Activated naive CD4-positive, alpha-beta T cell treated with Interleukin-2 at 50 U/mL for 16 hours (primary cell): ENCODE results near the gene SFMBT1.

Experiments
- DNase-seq: peaks from one replicate; pipeline ENCODE4 v3.0.0-alpha.2; 2020

Gene SFMBT1

DNA sequence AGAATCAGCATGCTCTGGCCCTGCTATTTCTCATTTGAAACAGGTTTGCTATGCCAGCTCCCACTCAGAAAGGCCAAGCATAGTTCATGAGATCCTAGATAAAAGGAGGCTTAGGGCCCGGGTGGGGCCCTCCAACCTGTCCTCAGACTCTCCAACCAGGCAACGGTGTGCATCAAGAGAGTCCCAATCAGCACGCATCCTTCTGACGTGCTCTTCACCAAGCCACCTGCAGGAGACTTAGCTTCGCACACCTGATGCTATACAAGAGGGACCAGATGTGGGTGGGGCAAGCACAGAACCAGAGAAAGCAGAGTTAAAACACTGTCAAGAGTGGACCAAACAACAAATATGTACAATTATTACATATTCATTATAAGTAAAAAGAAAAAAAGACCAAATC is 165.8 kb downstream of the SFMBT1 start:
- no peak for DNase-seq

DNA sequence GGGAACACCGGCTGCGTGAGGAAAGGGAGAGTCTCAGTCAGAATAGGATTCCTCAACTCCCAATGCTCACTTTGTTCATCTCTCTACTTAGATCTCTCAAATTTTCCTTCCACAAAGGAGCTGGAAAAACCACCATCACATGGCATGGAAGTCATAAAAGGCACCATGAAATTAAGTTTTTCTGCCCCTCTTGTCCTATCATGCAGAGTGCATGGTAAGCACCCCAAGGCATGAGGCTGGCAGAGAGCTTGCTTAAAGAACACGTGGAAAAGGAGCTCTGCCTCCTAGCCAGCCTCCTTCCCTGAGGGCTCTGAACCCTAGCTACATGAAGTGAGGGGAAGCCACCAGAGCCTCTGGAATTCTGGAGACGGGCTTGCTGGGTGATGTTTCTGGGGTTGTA is 166.3 kb downstream of the SFMBT1 start:
- no peak for DNase-seq

DNA sequence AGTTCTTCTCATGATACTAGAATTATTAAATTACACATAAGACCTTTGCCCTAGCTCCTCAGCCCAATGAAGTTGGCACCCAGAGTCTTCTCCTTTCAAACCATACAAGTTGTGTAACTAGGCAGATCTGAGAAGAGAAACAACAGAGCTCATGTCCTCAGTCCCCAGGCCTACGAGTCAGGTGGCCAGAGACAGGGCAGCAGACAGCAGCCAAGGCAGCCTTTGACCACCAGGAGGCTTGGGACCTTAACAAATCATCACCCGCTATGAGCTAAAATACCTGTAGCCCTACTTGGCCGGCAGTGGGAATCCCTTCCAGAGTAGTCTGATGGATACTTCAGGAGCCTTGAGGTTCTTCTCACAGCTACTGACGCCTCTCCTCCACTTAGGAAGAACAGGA is 166.8 kb downstream of the SFMBT1 start:
- no peak for DNase-seq

DNA sequence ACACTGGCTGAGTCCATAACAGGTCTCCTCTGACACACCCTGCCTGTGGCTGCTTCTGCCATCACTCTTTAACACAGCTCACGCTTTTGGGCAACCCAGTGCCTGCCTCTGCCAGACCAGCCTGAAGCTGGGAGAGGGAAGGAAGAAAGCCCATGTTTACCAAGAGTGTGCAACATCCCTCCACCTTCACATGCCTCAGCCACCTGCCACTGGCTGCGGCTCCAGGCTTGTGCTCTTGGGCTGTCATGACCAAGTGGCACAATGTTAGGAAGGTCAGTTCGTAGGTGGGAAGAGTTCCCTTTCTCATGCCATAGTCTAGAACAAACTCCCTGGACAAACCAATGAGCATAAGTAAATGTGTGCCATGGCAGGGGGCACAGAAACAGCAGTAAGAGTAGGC is 168.8 kb downstream of the SFMBT1 start:
- DNase-seq = no peak

DNA sequence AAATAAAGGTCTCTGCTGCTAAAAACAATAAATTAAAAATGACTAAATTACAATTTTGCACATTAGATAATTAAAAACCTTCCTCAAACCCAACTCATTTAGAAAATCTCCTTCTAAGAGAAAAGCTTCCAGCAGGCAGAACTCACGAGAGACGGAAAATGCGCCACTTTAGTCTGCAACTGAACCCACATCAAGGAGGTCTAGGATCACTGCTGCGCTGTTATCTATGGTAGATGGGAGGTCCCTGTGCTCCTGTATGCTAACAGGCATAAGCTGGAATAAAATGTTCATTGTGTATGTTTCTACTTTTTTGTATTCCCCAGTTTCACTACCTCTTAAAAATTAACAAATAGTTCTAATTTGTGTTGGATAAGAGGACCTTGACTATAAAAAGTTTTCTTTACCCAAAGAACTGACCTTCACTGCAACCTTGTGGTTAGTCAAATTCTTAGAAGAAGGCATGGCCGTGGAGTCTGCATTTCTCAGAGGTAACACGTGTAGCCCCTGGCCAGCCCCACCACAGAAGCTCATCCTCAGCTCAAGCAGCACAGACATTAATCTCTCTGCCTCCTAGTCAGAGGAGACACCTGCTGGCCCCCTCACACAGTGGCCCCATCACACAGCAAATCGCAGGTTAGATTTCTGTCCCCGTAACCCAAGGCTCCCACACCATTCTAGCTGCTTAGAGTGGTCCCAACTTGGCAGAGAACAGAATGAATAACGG is 170.8 kb downstream of the SFMBT1 start:
- no peak for DNase-seq

DNA sequence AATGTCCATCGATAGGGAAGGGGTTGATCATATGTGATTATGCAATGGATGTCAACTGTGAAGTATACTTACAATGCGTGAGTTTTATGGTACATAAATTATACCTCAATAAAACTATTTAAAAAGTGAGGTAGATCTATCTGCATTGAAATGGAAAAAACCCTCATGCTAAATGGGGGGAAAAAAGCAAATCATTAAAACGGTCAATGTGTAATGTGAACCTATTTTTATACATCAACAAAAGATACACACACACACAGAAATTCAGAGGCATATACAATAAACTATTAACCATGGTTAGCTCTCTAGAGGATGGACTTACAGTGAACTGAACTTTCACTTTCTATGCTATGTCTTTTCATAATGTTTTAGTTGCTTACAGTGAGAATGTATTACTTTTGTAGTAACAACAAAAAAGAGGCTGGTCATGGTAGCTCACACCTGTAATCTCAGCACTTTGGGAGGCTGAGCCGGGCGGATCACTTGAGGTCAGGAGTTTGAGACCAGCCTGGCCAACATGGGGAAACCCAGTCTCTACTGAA is 171.6 kb downstream of the SFMBT1 start:
- DNase-seq = no peak

DNA sequence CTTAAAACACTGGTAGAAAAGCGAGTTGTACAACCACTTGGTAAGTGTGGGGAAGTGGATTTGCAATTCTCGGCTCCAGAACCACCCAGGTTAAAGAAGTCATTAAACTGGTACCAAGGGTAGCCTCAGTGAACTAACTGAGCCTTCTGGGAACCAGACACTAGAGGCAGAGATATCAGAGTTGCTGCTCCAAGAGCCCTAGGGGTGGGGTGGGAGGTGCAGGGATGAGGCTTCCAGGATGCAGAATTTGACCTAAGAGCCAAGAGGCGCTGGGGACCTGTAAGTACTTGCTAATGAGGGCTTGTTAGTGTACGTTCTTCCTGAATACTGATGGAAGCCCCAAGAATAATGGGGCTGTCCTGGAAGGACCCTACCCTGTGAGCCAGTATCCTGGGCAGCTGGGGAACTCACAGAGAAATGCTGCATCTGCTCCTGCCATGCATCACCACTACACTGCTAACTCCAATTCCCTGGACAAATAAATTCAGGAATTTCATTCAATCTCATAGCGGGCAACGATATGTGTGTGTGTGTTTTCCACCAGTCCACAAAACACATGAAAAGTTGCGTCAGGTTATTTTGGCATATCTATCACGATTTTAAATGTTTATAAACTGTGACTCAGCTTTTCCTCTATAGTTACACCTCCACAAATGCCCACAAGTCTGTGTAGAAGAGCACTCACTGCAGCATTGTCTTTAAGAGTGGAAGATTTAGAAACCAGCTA is 172.3 kb downstream of the SFMBT1 start:
- DNase-seq = no peak

DNA sequence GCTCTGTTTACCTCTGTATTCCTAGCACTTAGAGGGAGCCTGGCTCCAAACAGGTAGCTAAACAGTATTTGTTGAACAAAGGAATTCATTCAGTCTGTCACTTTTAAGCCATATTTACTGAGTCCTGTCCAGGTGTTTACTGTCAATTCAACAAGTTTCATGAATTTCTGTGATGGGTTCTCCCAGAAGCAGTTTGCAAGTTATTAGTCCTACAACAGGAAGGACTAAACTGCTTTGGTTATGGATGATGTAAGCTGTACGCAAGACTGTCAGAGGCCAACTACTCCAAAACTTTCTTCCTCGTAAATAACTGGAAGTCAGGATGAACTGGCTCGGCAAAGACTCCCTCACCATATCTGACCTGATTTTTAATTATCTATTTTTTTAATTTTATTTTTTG is 173.6 kb downstream of the SFMBT1 start:
- DNase-seq = no peak

DNA sequence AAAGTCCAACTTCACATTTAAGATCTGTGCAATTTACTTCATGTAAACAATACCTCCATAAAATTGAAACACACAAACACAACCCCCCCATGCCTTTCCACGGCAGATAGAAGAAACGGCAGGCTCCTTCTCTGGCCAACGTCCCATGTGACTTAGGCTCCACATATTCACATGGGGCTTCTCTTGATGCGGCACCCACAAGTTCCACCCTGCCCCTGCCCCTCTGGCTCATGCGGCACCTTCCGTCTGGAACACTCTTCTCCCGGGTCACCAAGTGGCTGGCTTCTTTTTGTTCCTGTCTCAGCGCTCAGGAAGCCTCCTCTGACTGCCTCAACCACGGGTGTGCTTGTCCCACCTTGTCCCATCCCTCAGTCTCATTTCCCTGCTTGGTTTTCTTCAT is 174.1 kb downstream of the SFMBT1 start:
- DNase-seq = no peak

DNA sequence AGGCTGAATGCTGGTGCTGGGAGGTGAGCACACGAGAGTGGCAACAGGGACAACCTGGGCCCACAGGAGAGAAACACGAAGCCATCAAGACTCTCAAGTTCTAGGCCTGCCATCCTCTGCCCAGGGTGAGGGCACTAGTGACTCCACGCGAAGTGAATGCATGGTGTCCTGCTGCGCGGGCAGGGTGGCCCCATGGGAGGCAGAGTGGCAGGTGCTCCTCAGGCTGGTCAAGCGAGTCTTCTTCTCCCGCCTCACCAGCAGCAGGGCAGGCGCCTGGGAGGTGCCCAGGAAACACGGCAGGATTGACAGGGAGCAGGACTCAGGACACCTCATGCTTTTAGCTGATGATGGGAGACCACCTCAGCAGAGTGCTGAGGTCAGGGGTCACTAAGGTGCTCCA is 175.4 kb downstream of the SFMBT1 start:
- no peak for DNase-seq

DNA sequence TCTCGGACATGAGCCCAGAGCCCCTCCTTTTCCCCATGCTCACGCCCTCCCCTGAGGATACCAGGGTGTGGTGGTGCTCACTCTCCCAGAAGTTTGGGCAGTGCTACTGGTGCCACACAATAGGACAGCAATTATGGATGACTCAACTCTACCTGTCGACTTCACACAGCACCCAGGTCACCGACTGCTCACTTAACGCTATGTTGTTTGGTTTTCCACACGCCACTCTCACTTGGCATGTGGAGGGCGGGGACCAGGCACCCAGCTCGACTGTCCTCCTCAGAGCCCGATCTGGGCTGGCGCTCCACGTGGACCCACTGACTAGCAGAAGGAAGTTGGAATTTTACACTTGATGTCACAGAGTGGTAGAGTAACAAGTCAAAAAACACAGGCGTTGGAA is 179.4 kb downstream of the SFMBT1 start:
- DNase-seq = no peak

DNA sequence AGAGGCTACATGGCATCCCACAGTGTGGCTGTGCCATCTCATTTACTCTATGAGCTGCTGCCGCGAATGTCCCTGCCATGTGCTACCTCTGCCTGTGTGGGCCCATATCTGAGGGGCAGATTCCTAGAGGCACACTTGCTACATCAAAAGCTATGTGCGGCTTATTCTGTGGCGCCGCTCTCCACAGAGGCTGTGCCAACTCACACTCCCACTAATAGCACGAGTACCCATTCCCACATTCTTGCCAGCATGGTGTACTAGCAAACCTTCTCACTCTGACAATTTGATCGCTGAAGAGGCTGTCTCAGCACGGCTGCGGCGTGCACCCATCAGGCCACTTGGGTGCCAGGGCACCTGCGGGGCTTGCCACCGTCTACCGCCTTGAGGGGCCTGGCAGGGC is 179.9 kb downstream of the SFMBT1 start:
- DNase-seq = no peak

DNA sequence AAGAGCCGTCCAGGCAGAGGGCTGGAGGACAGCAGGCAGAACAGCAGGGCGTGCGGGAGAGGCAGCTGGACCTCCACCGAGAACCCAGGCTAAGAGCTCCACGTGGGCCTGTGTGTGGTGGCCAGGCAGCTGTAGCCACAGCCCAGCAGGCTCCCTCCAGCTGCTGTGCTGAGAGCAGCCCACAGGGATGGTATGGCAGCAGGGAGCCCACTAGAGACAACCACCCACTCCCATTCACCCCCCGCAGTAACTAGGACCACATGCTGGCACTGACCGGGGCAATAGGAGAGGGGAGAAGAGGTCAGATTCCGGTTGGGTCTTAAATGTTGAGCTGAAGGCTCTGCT is 185.5 kb downstream of the SFMBT1 start:
- no peak for DNase-seq

DNA sequence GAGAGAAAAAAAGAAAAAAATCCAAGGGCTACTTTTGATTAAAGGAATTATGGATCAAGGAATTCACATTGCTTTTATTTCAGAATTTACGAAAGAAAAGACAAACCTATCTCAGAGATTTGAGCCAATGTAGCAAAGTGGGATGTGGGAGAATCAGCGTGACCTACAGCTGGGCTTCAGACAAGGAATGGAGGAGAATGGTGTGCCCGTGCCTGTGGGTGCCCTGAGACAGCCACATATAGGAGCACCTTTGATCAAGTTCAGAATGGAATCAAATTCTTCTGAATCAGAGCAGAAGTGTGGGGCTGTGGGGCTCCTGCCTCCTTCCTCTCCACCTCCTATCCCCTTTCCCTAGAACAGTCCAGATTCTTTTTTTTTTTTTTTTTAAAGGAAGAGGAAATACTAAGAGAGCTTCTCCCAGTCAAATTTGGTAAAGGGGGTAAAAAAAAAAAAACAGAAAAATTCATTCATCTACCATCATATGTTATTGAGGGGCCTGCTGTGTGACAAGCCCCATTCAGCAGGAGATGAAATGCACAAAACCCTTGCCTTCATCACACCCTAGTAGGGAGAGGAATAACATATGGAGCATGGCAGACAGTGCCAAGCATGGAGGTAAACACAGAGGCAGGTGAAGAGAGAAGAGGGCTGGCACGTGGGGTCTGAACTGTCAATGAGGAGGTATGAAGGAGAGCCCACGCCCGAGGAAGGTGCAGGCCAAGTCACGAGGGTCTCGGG is 186.0 kb downstream of the SFMBT1 start:
- DNase-seq = no peak

DNA sequence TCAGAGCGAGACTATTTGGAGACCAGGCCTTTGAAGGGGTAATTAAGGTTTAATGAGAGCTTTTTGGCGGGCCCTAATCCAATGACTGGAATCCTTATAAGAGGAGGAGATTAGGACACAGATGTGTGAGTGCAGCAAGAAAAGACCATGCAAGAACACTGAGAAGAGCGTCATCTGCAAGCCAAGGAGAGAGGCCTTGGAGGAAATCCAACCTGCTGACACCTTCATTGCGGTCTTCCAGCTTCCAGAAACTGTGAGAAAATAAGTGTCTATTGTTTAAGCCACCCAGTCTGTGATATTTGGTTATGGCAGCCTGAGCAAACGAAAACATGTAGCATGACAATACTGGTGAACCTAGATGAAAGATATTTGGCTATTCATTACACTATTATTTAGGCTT is 188.0 kb downstream of the SFMBT1 start:
- DNase-seq = no peak

DNA sequence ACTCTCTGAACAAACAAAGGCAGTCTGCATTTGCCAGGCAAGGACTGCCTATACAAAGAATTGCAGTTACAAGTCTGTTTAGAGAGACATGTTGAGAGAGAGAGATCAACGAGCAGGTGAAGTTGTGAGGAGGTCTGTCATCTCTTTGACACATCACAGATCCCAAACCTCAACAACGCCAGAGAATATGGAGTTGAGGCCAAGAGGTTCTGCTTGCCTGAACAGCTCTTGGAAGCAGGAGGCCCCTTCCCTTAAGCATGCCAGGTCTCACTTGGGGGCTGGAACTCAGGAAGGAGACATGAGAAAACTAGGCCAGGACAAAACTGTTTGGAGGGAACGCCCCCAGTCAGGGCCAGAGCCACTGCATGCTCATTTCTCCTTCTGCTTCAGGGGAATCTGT is 188.7 kb downstream of the SFMBT1 start:
- DNase-seq = no peak

DNA sequence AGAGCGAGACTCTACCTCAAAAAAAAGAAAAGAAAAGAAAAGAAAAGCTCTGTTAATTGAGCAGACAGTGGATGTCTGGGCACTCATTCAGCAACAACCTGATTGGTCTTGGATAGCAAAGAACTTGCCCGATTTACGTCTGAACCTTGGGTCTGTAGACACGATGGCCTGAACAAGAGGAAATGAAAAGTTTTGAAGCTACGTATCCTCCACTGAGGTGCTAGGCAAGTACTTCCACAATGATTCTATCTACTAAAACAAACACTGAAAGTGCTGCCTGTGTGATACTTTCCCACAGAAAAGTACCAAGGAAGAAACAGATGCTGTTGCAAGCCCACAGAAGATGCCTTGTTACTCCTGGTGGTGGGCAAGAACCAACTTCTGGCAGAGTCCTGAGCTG is 189.2 kb downstream of the SFMBT1 start:
- no peak for DNase-seq

DNA sequence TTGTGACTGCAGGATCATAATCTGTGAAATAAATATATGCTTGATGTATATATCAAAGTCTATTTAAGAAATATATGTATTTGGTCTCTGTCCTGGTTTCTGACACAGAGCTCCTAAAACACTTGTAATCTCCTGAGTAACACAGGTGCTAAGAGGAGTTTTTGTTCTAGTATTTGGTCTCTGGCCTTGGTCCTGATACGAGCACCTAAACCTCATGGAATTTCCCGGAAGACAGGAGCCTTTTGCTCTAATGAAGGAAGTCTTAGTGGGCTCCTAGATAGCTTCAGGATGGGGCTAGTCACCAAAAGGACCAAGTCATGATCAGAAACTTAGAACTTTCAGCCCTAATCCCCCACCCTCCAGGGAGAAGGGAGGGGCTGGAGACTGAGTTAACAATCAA is 191.9 kb downstream of the SFMBT1 start:
- DNase-seq = no peak
